ENCODE results near the gene ZBTB16.

The ZBTB16 gene

GRCh38 chr11:114225661-114226060 is 166.2 kb downstream of the ZBTB16 start:
- TF ChIP-seq GABPA (IDR thresholded peaks at IDR 0.05; ENCODE audit: low read depth) (no peak), REST (IDR thresholded peaks at IDR 0.05; ENCODE audit: insufficient replicate concordance, low read depth) (no peak), SPI1 (IDR thresholded peaks at IDR 0.05; ENCODE audit: borderline replicate concordance, low read depth) (no peak), CTCF (IDR thresholded peaks at IDR 0.05; ENCODE audit: insufficient read depth, low read length) (no peak), POLR2AphosphoS5 (IDR thresholded peaks at IDR 0.05; ENCODE audit: low read depth) (no peak)
- Histone ChIP-seq H3K27me3 (ENCODE audit: insufficient read depth, poor library complexity, severe bottlenecking) (no peaks in the 10 kb centered on the region), H3K4me3 (replicated peaks; ENCODE audit: insufficient read depth, low read length) (no peak overlapping the region), H3K27ac (replicated peaks) (no peak overlapping the region)
- no peak for DNase-seq (ENCODE audit: low read depth in 1 of 2, low spot score in 1 of 2)

GRCh38 chr11:114226356-114226755 is 166.8 kb downstream of the ZBTB16 start:
- TF ChIP-seq REST (IDR thresholded peaks at IDR 0.05; ENCODE audit: insufficient replicate concordance, low read depth) (no peak), CTCF (IDR thresholded peaks at IDR 0.05; ENCODE audit: insufficient read depth, low read length) (no peak), SPI1 (IDR thresholded peaks at IDR 0.05; ENCODE audit: borderline replicate concordance, low read depth) (no peak)
- Histone ChIP-seq H3K4me3 (replicated peaks; ENCODE audit: insufficient read depth, low read length) (no peak overlapping the region), H3K27me3 (ENCODE audit: insufficient read depth, poor library complexity, severe bottlenecking) (no peaks in the 10 kb centered on the region), H3K27ac (replicated peaks) (no peak overlapping the region)
- no peak for DNase-seq (ENCODE audit: low read depth in 1 of 2, low spot score in 1 of 2)

- DNase-seq (ENCODE audit: low read depth in 1 of 2, low spot score in 1 of 2): no peak
- TF ChIP-seq REST (IDR thresholded peaks at IDR 0.05; ENCODE audit: insufficient replicate concordance, low read depth) (no peak), POLR2AphosphoS5 (IDR thresholded peaks at IDR 0.05; ENCODE audit: low read depth) (no peak), GABPA (IDR thresholded peaks at IDR 0.05; ENCODE audit: low read depth) (no peak), CTCF (IDR thresholded peaks at IDR 0.05; ENCODE audit: insufficient read depth, low read length) (no peak), SPI1 (IDR thresholded peaks at IDR 0.05; ENCODE audit: borderline replicate concordance, low read depth) (no peak)
- no peaks in the 10 kb centered on the region for H3K27me3 ChIP-seq (ENCODE audit: insufficient read depth, poor library complexity, severe bottlenecking)
- H3K27ac ChIP-seq (replicated peaks): no peak overlapping the region
- H3K4me3 ChIP-seq (replicated peaks; ENCODE audit: insufficient read depth, low read length): no peak overlapping the region
Measured at GRCh38 chr11:114228435-114229411, 169.2 kb downstream of the ZBTB16 start.

Measured in HL-60 (cell line).